Measurements from ENCODE around the gene AP4E1. TPM values are rescaled to one million over a fixed set of nuclear protein-coding genes. Genes with fewer than 3 reads are reported as not detected.
"Not testable (repeated sequence)": the region's sequence is repeated elsewhere in the genome, so short reads cannot be mapped to it uniquely, and the experiment has no call there.

Gene AP4E1
- total and polyA plus RNA-seq, 12 donors, result 2.0 to 11.1 (median 8.8) TPM

GRCh38 chr15:50911001-50911400 lies 2.5 kb downstream of the AP4E1 start:
- no peak overlapping the region for H3K4me3 ChIP-seq
- H3K27ac ChIP-seq, result peak overlapping the region in 1 of 10 donors; percentile 29
- peaks cover 0 to 43% (median 35%) of the 10 kb centered on the region in 9 donors for H3K4me1 ChIP-seq
- ATAC-seq, result no peak
- no peak for TF ChIP-seq CTCF (IDR thresholded peaks at IDR 0.05)
- H3K9me3 ChIP-seq, result no peaks in the 10 kb centered on the region
- 49 to 56% methylated on average over 2 of the region's 2 CpGs for WGBS, 2 donors
- no peak for DNase-seq
- H3K27me3 ChIP-seq, result no peaks in the 10 kb centered on the region
- peaks cover 0 to 47% (median 22%) of the 10 kb centered on the region in 9 donors for H3K36me3 ChIP-seq
- intact Hi-C loops (cut with DNase I), result no loop called here

GRCh38 chr15:50911621-50912020 lies 3.1 kb downstream of the AP4E1 start:
- Histone ChIP-seq H3K4me3 (no peak overlapping the region), H3K27me3 (no peaks in the 10 kb centered on the region), H3K9me3 (no peaks in the 10 kb centered on the region), H3K4me1 (peaks cover 0 to 43% (median 35%) of the 10 kb centered on the region in 9 donors), H3K36me3 (peaks cover 0 to 53% (median 22%) of the 10 kb centered on the region in 9 donors), H3K27ac (peak overlapping the region in 2 of 10 donors; percentile 25 to 29)
- no peak for DNase-seq
- no peak for ATAC-seq
- TF ChIP-seq CTCF (IDR thresholded peaks at IDR 0.05), result no peak
- WGBS, 2 donors, result 75 to 78% methylated on average over 5 of the region's 5 CpGs
- intact Hi-C loops (cut with DNase I), result no loop called here

- H3K4me3 ChIP-seq, result no peak overlapping the region
- no peak overlapping the region for H3K27ac ChIP-seq
- no peaks in the 10 kb centered on the region for H3K27me3 ChIP-seq
- 85 to 86% methylated on average over 4 of the region's 4 CpGs for WGBS, 2 donors
- H3K9me3 ChIP-seq, result no peaks in the 10 kb centered on the region
- DNase-seq (no peak), ATAC-seq (no peak)
- intact Hi-C loops (cut with DNase I), result no loop called here
- peaks cover 0 to 98% (median 45%) of the 10 kb centered on the region in 9 donors for H3K36me3 ChIP-seq
- TF ChIP-seq CTCF (IDR thresholded peaks at IDR 0.05), result no peak
- H3K4me1 ChIP-seq, result peaks cover 0 to 16% (median 7%) of the 10 kb centered on the region in 9 donors
Observed at GRCh38 chr15:50916400-50916799, 7.9 kb downstream of the AP4E1 start.

- ATAC-seq; H3K27me3 ChIP-seq; DNase-seq; intact Hi-C loops (cut with DNase I); H3K9me3 ChIP-seq; H3K4me3 ChIP-seq; H3K27ac ChIP-seq: not testable (repeated sequence)
- Histone ChIP-seq H3K36me3 (peaks cover 0 to 93% (median 34%) of the 10 kb centered on the region in 9 donors), H3K4me1 (peaks cover 0 to 11% (median 0%) of the 10 kb centered on the region in 9 donors)
- WGBS, 2 donors, result 96 to 98% methylated on average over 4 of the region's 4 CpGs
Observed at GRCh38 chr15:50919359-50919758, 10.9 kb downstream of the AP4E1 start.

- H3K4me1 ChIP-seq, result peaks cover 0 to 10% (median 0%) of the 10 kb centered on the region in 9 donors
- no peak for ATAC-seq
- no peak overlapping the region for H3K4me3 ChIP-seq
- DNase-seq, result no peak
- no peaks in the 10 kb centered on the region for H3K9me3 ChIP-seq
- TF ChIP-seq CTCF (IDR thresholded peaks at IDR 0.05), result no peak
- no peak overlapping the region for H3K27ac ChIP-seq
- no peaks in the 10 kb centered on the region for H3K27me3 ChIP-seq
- peaks cover 0 to 97% (median 42%) of the 10 kb centered on the region in 9 donors for H3K36me3 ChIP-seq
- 75 to 92% methylated on average over 1 of the region's 1 CpG for WGBS, 2 donors
- intact Hi-C loops (cut with DNase I), result no loop called here
Observed at GRCh38 chr15:50925281-50925680, 16.8 kb downstream of the AP4E1 start.

Data from heart right ventricle (tissue), 16 donors.